ENCODE data around the gene TTC34. TPM values are rescaled to one million over a fixed set of nuclear protein-coding genes. Genes with fewer than 3 reads are reported as not detected.

TTC34 gene
- total and polyA plus RNA-seq, 10 of the 15 experiments (the other 5 are each of a cell fraction or from before 2014, with no cell fraction given): 0.03 to 0.49 (median 0.05) TPM; not detected in 2

DNA sequence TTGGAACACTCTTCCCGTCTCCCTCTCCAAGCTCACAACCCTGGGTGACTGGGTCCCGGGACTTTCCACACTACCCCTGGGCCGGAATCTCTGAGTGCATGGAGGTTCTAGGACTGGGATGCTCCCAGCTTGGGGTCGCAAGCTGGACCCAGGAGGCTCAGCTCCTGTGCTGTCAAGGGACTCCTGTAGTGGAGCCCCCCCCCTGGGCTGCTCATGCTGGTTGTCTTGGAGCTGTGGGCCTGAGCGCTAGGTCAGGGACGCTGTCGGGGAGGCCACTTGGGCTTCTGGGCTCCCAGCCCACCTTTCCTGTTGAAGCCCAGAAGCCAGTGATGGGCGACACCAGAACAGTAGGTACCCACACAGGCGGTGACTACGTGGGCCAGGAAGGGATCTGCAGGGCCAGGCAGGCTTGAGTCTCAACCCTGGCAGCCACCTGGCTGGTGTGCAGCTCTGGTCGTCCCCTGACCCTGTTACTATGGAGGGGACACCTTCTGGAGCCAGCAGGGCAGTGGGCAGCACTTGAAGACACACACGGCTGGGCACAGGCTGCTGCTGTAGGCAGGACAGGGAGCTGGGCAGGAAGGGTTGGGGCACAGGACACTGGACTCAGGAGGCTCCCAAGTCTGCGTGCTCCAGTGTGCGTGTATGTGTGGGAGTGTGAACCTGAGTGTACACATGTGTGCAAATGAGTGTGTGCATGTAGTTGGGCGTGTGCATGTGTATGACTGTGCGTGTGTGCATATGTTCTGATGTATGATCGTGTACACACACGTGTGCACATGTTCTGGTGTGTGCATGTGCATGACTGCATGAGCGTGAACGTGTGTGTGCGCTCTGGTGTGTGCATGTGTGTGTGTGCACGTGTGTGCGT, 171.6 kb downstream of the TTC34 start:
- CTCF ChIA-PET: no interaction called here
- no peak overlapping the region for H3K9ac ChIP-seq (ENCODE audit: control insufficient read depth, insufficient read depth, low read length)
- in situ Hi-C loops (cut with MboI) (no loop called here), intact Hi-C loops (cut with micrococcal nuclease; ENCODE audit: unreplicated experiment) (no loop called here)
- no peak overlapping the region for H3K4me3 ChIP-seq
- H2AFZ ChIP-seq (ENCODE audit: control insufficient read depth, low read depth, low read length): no peak overlapping the region
- POLR2A ChIA-PET: no interaction called here
- no peaks in the 10 kb centered on the region for H3K79me2 ChIP-seq (ENCODE audit: control insufficient read depth, insufficient read depth, low read length)
- no peaks in the 10 kb centered on the region for H3K36me3 ChIP-seq (ENCODE audit: control insufficient read depth in 2 of 2, insufficient read depth in 2 of 2, low read length in 1 of 2)
- H3K27me3 ChIP-seq (replicated peaks in 1 of 2; ENCODE audit: control insufficient read depth in 2 of 2, insufficient read depth in 2 of 2, low read length in 1 of 2): peaks cover 0 to 2% of the 10 kb centered on the region in 2 experiments; a peak in 2 of 4 replicates
- RAD21 ChIA-PET (ENCODE audit: unreplicated experiment): no interaction called here
- SMC1A ChIA-PET (ENCODE audit: uncharacterized antibody, unreplicated experiment): no interaction called here
- no peak overlapping the region for H3K4me2 ChIP-seq (ENCODE audit: control insufficient read depth, insufficient read depth)
- no peaks in the 10 kb centered on the region; the same call in 2 of the 3 replicates for H3K9me3 ChIP-seq (replicated peaks; ENCODE audit: control insufficient read depth, insufficient read depth, low read length)
- BruUV-seq (replicated peaks): no TSS peak
- ATAC-seq (no peak), DNase-seq (ENCODE audit: low read depth, low spot score) (no peak), FAIRE-seq (no peak)
- H4K20me1 ChIP-seq (ENCODE audit: control insufficient read depth, insufficient read depth): no peaks in the 10 kb centered on the region
- TF ChIP-seq, protein P1, sequence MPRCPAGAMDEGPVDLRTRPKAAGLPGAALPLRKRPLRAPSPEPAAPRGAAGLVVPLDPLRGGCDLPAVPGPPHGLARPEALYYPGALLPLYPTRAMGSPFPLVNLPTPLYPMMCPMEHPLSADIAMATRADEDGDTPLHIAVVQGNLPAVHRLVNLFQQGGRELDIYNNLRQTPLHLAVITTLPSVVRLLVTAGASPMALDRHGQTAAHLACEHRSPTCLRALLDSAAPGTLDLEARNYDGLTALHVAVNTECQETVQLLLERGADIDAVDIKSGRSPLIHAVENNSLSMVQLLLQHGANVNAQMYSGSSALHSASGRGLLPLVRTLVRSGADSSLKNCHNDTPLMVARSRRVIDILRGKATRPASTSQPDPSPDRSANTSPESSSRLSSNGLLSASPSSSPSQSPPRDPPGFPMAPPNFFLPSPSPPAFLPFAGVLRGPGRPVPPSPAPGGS (IDR thresholded peaks at IDR 0.05; ENCODE audit: borderline replicate concordance, insufficient read depth, low read depth, low read length, poor library complexity, severe bottlenecking): peak; percentile 6
- no peak for TF ChIP-seq LARP7 (IDR thresholded peaks at IDR 0.05)
- 53% methylated on average over 23 of the region's 23 CpGs for WGBS (ENCODE audit: insufficient coverage, insufficient replicate concordance, low lambda C conversion rate, missing lambda C conversion rate)
- no peaks in the 10 kb centered on the region for H3K4me1 ChIP-seq (ENCODE audit: control insufficient read depth, insufficient read depth, low read length)
- no peak overlapping the region for H3K27ac ChIP-seq (ENCODE audit: control insufficient read depth, insufficient read depth)

DNA sequence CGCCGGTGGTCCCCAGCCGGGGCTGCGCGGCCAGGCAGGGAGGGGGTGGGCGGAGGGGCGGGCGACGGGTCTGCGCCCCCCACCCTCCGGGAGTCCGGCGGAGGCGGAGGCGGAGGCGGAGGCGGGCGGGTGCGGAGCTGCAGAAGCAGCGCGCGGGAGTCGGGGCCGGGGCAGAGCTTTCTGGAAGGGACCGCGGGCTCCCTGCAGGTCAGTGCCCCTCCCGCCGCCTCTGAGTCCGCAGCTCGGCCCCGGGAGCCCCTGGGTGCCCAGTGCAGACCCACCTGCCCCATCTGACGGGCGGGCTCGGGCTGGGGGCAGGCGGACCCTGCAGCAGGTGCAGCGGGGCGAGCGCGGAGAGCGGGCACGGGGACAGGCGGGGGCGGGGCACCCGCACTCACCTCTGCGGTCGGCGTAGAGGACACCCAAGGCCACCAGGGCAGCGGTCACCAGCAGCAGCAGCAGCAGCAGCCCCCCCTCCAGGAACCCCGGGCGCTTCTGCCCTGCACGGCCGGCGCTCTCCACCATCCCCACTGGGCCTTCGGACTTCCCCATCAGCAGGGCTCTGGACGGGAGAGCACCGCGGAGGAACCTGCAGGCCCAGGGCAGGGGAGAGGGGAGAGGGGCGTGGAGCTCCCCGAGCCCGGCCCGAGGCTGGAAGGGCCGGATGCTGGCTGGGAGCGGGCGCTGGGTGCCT, 172.4 kb downstream of the TTC34 start:
- ChIA-PET SMC1A (ENCODE audit: uncharacterized antibody, unreplicated experiment) (no interaction called here), POLR2A (no interaction called here), CTCF (no interaction called here), RAD21 (ENCODE audit: unreplicated experiment) (no interaction called here)
- H3K36me3 ChIP-seq (ENCODE audit: control insufficient read depth in 2 of 2, insufficient read depth in 2 of 2, low read length in 1 of 2): no peaks in the 10 kb centered on the region
- no peak for ATAC-seq
- H3K4me2 ChIP-seq (ENCODE audit: control insufficient read depth, insufficient read depth): no peak overlapping the region
- DNase-seq (ENCODE audit: low read depth, low spot score): no peak
- no peaks in the 10 kb centered on the region for H3K4me1 ChIP-seq (ENCODE audit: control insufficient read depth, insufficient read depth, low read length)
- no peak overlapping the region for H2AFZ ChIP-seq (ENCODE audit: control insufficient read depth, low read depth, low read length)
- intact Hi-C loops (cut with micrococcal nuclease; ENCODE audit: unreplicated experiment): no loop called here
- no peak overlapping the region for H3K4me3 ChIP-seq
- no peak overlapping the region for H3K9ac ChIP-seq (ENCODE audit: control insufficient read depth, insufficient read depth, low read length)
- no peaks in the 10 kb centered on the region for H3K79me2 ChIP-seq (ENCODE audit: control insufficient read depth, insufficient read depth, low read length)
- peak; percentile 20 for TF ChIP-seq SUZ12 (IDR thresholded peaks at IDR 0.05; ENCODE audit: unreplicated experiment)
- TF ChIP-seq ASH2L (IDR thresholded peaks at IDR 0.05; ENCODE audit: borderline replicate concordance, low read depth): no peak
- H3K27ac ChIP-seq (ENCODE audit: control insufficient read depth, insufficient read depth): no peak overlapping the region
- no TSS peak for BruUV-seq (replicated peaks)
- no peaks in the 10 kb centered on the region for H4K20me1 ChIP-seq (ENCODE audit: control insufficient read depth, insufficient read depth)
- no peaks in the 10 kb centered on the region; the same call in 2 of the 3 replicates for H3K9me3 ChIP-seq (replicated peaks; ENCODE audit: control insufficient read depth, insufficient read depth, low read length)
- H3K27me3 ChIP-seq (replicated peaks in 1 of 2; ENCODE audit: control insufficient read depth in 2 of 2, insufficient read depth in 2 of 2, low read length in 1 of 2): peaks cover 0 to 3% of the 10 kb centered on the region in 2 experiments; a peak in 3 of 4 replicates
- FAIRE-seq: no peak
- in situ Hi-C loops (cut with MboI): no loop called here
- WGBS (ENCODE audit: insufficient coverage, insufficient replicate concordance, low lambda C conversion rate, missing lambda C conversion rate): 17% methylated on average over 16 of the region's 64 CpGs

Measured in GM12878 (cell line).